SK-N-SH treated with all-trans-retinoic acid at 6 μM for 48 hours (cell line): ENCODE results near the gene TMEM190.
"Not testable (repeated sequence)": the region's sequence is repeated elsewhere in the genome, so short reads cannot be mapped to it uniquely, and the experiment has no call there.

ENCODE experiments used
- ATAC-seq: fragments of 200-7000 bp; cut with Tn5 transposase; 3 replicates; pipeline ENCODE4 v1.9.1; 2020; ENCODE audit warnings: mild to moderate bottlenecking, moderate library complexity
- BACH2 ChIP-seq: fragments of 250-450 bp; sonication (Bioruptor Pico); IDR thresholded peaks from 2 replicates; pipeline ENCODE4 v1.9.0; 2021; ENCODE audit warnings: mild to moderate bottlenecking, borderline replicate concordance
- CREB5 ChIP-seq: fragments of 250-450 bp; sonication (Bioruptor Pico); IDR thresholded peaks from 2 replicates; pipeline ENCODE4 v1.5.1; 2020; ENCODE audit warnings: low read depth, mild to moderate bottlenecking, moderate library complexity
- CSDC2 ChIP-seq: fragments of 250-450 bp; sonication (Bioruptor Pico); IDR thresholded peaks from 2 replicates; pipeline ENCODE4 v1.5.0; 2020; ENCODE audit warnings: mild to moderate bottlenecking, moderate library complexity
- CSRNP3 ChIP-seq: fragments of 250-450 bp; sonication (Bioruptor Pico); IDR thresholded peaks from 2 replicates; pipeline ENCODE4 v1.5.1; 2021; ENCODE audit warnings: mild to moderate bottlenecking, moderate library complexity
- ESRRG ChIP-seq: fragments of 250-450 bp; sonication (Bioruptor Pico); IDR thresholded peaks from 2 replicates; pipeline ENCODE4 v1.6.1; 2021; ENCODE audit warnings: mild to moderate bottlenecking
- GLIS3 ChIP-seq: fragments of 250-450 bp; sonication (Bioruptor Pico); IDR thresholded peaks from 2 replicates; pipeline ENCODE4 v1.5.0; 2020; ENCODE audit warnings: mild to moderate bottlenecking, moderate library complexity
- PATZ1 ChIP-seq: fragments of 250-450 bp; sonication (Bioruptor Pico); IDR thresholded peaks from 2 replicates; pipeline ENCODE4 v1.8.0; 2020; ENCODE audit warnings: mild to moderate bottlenecking, moderate library complexity, borderline replicate concordance
- POU6F1 ChIP-seq: fragments of 250-450 bp; sonication (Bioruptor Pico); IDR thresholded peaks from 2 replicates; pipeline ENCODE4 v1.8.0; 2021; ENCODE audit warnings: low read depth, mild to moderate bottlenecking, moderate library complexity, borderline replicate concordance
- SNAI2 ChIP-seq: fragments of 250-450 bp; sonication (Bioruptor Pico); IDR thresholded peaks from 2 replicates; pipeline ENCODE4 v1.5.0; 2020; ENCODE audit warnings: mild to moderate bottlenecking, moderate library complexity
- TCF4 ChIP-seq: fragments of 250-450 bp; sonication (Bioruptor Pico); IDR thresholded peaks from 2 replicates; pipeline ENCODE4 v1.8.0; 2021; ENCODE audit warnings: mild to moderate bottlenecking, moderate library complexity, borderline replicate concordance
- TOX ChIP-seq: fragments of 250-450 bp; sonication (Bioruptor Pico); IDR thresholded peaks from 2 replicates; pipeline ENCODE4 v1.8.0; 2021; ENCODE audit warnings: mild to moderate bottlenecking, moderate library complexity, borderline replicate concordance
- TSHZ2 ChIP-seq: fragments of 250-450 bp; sonication (Bioruptor Pico); IDR thresholded peaks from 2 replicates; pipeline ENCODE4 v1.5.0; 2020; ENCODE audit warnings: mild to moderate bottlenecking, moderate library complexity
- ZC3H10 ChIP-seq: fragments of 250-450 bp; sonication (Bioruptor Pico); IDR thresholded peaks from 2 replicates; pipeline ENCODE4 v1.5.1; 2021; ENCODE audit warnings: mild to moderate bottlenecking, moderate library complexity
- ZFP3 ChIP-seq: fragments of 250-450 bp; sonication (Bioruptor Pico); IDR thresholded peaks from 2 replicates; pipeline ENCODE4 v1.5.0; 2020; ENCODE audit warnings: mild to moderate bottlenecking, moderate library complexity
- ZFP30 ChIP-seq: fragments of 450-650 bp; formaldehyde crosslinking; IDR thresholded peaks from 2 replicates; pipeline ENCODE4 v1.5.0; 2022; ENCODE audit warnings: mild to moderate bottlenecking, moderate library complexity
- ZNF565 ChIP-seq: fragments of 450-650 bp; formaldehyde crosslinking; conservative IDR thresholded peaks from 2 replicates; pipeline ENCODE4 v1.5.0; 2020; ENCODE audit warnings: low read depth, mild to moderate bottlenecking, moderate library complexity
- ZNF70 ChIP-seq: fragments of 450-650 bp; formaldehyde crosslinking; IDR thresholded peaks from 2 replicates; pipeline ENCODE4 v1.5.0; 2020; ENCODE audit warnings: mild to moderate bottlenecking, moderate library complexity
- ZNF8 ChIP-seq: fragments of 450-650 bp; formaldehyde crosslinking; IDR thresholded peaks from 2 replicates; pipeline ENCODE4 v1.5.0; 2020; ENCODE audit warnings: mild to moderate bottlenecking, moderate library complexity

TMEM190 gene

GRCh38 chr19:55407800-55408532 lies 31.3 kb downstream of the TMEM190 start:
- peak; percentile 96 for ATAC-seq
- no peak for TF ChIP-seq TCF4 (CRISPR knock-in tag)
- 0 out of 2 replicates have a peak, but pooled peaks have one; percentile 21 for TF ChIP-seq CSDC2
- no peak for TF ChIP-seq SNAI2 (CRISPR knock-in tag)
- TF ChIP-seq, all 23 proteins: peak for 1

- ATAC-seq: no peak
- no peak for TF ChIP-seq CSDC2
- TF ChIP-seq CSRNP3 (CRISPR knock-in tag): peak; percentile 52; the same call in 1 of the 2 replicates
- no peak for TF ChIP-seq ZNF70 (CRISPR knock-in tag)
- TF ChIP-seq TOX (CRISPR knock-in tag): no peak
- TF ChIP-seq CREB5: 0 out of 2 replicates have a peak, but pooled peaks have one; percentile 29
- TF ChIP-seq ZC3H10 (CRISPR knock-in tag): no peak
- TF ChIP-seq SNAI2 (CRISPR knock-in tag): peak; percentile 68; the same call in 1 of the 2 replicates
These were observed 31.9 kb downstream of the TMEM190 start for GRCh38 chr19:55408533-55408872.

- ATAC-seq: not testable (repeated sequence)
These were observed 32.6 kb downstream of the TMEM190 start for GRCh38 chr19:55409179-55409578.

GRCh38 chr19:55410168-55410567 lies 33.5 kb downstream of the TMEM190 start:
- TF ChIP-seq PATZ1 (CRISPR knock-in tag) (no peak), ESRRG (CRISPR knock-in tag) (no peak), POU6F1 (CRISPR knock-in tag) (no peak), SNAI2 (CRISPR knock-in tag) (no peak), TCF4 (CRISPR knock-in tag) (no peak), GLIS3 (CRISPR knock-in tag) (no peak), ZNF8 (CRISPR knock-in tag) (no peak), ZNF565 (CRISPR knock-in tag) (no peak), ZFP3 (CRISPR knock-in tag) (no peak), BACH2 (CRISPR knock-in tag) (no peak), TSHZ2 (CRISPR knock-in tag) (no peak), ZFP30 (CRISPR knock-in tag) (no peak)
- no peak for ATAC-seq
